CD4-positive, alpha-beta T cell treated with Interleukin-1 beta for 1 hour (primary cell): ENCODE measurements around the gene NSUN3.
"Not testable (repeated sequence)": the region's sequence is repeated elsewhere in the genome, so short reads cannot be mapped to it uniquely, and the experiment has no call there.

ENCODE experiments used
- DNase-seq, 2 donors: peaks; one replicate each; pipeline ENCODE4 v3.0.0-alpha.2; 2020 to 2022

NSUN3 gene

DNA sequence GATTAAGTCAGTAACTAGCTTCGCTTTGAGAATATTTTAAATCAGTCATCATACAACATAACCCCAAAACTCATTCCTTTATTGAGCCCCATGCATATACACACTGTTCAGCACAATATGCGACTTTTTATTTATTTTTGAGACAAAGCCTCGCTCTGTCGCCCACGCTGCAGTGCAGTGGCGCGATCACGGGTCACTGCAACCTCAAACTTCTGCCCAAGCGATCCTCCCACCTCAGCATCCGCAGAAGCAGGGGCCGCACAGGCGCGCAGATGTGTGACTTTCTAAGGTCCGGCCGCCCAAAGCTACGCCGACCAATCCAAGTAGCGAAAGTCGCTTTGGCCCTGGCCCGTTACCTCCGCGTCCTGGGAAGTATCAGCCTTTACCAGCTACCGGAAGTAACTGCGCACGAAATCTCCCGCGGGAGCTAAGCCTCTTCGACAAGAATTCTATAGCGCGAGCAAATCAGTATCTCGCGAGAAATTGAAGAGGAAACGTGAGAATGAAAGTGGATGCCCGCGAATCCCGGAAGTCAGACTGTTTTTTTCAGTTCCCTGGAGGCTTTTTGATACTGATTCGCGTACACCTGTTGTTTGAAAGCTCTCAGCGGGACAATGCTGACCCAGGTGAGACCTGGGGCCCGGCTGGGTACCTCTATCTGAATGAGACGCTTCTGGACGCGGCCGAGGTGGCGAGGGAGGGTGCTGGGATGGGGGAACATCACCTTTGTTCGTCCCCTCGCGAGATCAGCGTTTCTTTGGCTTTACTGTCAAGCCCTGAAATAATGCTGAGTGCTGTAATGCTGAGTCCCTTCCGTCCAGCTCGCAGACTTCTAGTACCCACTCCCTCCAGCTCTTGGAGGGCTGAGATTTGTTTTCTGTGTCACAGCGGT lies at the start of gene NSUN3, which contains the start of gene DHFR2:
Gene NSUN3 (plus strand): TSS at position 549 of the 892 bp plus-strand sequence. CDS start 66 bp downstream, at position 615.
Gene DHFR2 (minus strand): TSS at position 404 of the 892 bp plus-strand sequence. CDS start 1,405 bp downstream, outside the sequence.
- DNase-seq = peak; percentile 87 to 91

- DNase-seq = no peak
Measured at GRCh38 chr3:94015025-94015424, 47.8 kb upstream of the NSUN3 start.

- DNase-seq = no peak
Measured at GRCh38 chr3:94019659-94020058, 43.2 kb upstream of the NSUN3 start.

GRCh38 chr3:94020293-94020692 lies 42.6 kb upstream of the NSUN3 start:
- no peak for DNase-seq

GRCh38 chr3:94024385-94024784 lies 38.5 kb upstream of the NSUN3 start:
- DNase-seq = no peak

DNA sequence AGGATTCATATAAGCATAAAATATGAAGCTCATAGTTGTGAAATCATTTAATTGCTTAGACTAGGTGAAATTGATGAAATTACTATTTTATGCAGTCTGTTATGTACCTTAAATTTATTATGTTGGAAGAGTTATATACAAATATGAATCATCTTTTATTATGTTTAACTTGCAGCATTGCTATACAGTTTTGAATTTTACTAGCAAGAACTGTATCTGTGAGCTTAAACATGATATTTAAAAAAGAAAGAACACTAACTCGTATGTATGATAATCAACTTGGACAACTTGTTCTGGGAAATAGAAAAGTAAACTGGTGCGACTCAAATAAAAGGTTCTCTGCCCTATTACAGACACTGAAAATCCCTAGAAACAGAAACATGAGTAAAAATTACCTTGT lies 36.2 kb upstream of the NSUN3 start:
- no peak for DNase-seq

- no peak for DNase-seq
Measured at GRCh38 chr3:94028093-94028837, 34.6 kb upstream of the NSUN3 start, which contains the start of gene STX19. TSS of gene STX19 (minus strand) at chr3:94028597. CDS start at chr3:94015269, 13,328 bp downstream.

- peak in 1 of 2 donors; percentile 18 for DNase-seq
Measured at GRCh38 chr3:94036909-94037507, 25.9 kb upstream of the NSUN3 start.

GRCh38 chr3:94043285-94043684 lies 19.6 kb upstream of the NSUN3 start:
- no peak for DNase-seq

DNA sequence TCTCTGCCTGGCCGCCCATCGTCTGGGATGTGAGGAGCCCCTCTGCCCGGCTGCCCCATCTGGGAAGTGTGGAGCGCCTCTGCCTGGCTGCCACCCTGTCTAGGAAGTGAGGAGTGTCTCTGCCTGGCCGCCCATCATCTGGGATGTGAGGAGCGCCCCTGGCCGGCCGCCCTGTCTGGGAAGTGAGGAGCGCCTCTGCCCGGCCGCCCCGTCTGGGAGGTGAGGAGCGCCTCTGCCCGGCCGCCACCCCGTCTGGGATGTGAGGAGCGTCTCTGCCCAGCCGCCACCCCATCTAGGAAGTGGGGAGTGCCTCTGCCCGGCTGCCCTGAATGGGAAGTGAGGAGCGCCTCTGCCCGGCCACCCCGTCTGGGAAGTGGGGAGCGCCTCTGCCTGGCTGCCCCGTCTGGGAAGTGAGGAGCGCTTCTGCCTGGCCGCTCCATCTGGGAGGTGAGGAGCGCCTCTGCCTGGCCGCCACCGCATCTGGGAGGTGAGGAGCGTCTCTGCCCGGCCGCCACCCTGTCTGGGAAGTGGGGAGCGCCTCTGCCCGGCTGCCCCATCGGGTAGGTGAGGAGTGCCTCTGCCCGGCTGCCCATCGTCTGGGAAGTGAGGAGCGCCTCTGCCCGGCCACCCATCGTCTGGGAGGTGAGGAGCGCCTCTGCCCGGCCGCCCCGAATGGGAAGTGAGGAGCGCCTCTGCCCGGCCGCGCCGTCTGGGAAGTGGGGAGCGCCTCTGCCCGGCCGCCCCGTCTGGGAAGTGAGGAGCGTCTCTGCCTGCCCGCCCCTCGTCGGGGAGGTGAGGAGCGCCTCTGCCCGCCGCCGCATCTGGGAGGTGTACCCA lies 18.5 kb upstream of the NSUN3 start:
- not testable (repeated sequence) for DNase-seq

DNA sequence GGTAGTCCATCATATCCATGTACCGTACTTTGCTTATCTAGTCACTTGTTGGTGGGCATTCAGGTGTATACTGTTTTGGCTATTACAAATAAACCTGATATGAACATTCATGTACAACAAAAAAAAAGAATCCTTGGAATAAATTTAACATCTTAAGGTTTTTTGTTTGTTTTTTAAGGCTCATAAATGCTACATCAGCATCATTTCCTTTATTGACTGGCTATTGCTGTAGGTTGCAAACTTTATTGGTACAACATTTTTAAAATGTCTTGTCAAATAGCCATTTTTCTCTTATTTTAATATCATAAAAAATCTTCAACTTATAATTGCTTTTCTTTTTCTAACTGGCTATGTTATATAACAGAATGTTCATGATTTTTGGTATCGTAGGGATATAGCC lies 16.3 kb upstream of the NSUN3 start:
- no peak for DNase-seq

DNA sequence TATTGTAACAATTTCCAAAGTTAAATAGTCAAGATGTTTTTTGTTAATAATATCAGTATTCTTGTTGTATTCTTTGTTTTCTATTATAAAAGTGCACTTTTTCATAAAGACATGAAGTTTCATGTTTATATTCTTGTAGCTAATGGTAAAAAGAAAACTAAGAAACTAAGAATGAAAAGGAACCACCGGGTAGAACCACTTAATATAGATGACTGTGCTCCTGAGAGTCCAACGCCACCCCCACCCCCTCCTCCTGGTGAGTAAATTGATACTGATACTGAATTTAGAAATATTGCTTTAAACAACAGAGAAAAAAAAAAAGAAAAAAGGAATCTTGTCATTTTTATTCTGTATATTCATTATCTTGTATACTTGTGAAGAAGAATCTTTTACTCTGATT lies 13.6 kb upstream of the NSUN3 start:
- DNase-seq = no peak

GRCh38 chr3:94050546-94050945 lies 12.3 kb upstream of the NSUN3 start:
- DNase-seq = no peak

- no peak for DNase-seq
Measured at GRCh38 chr3:94061297-94061696, 1.6 kb upstream of the NSUN3 start.

DNA sequence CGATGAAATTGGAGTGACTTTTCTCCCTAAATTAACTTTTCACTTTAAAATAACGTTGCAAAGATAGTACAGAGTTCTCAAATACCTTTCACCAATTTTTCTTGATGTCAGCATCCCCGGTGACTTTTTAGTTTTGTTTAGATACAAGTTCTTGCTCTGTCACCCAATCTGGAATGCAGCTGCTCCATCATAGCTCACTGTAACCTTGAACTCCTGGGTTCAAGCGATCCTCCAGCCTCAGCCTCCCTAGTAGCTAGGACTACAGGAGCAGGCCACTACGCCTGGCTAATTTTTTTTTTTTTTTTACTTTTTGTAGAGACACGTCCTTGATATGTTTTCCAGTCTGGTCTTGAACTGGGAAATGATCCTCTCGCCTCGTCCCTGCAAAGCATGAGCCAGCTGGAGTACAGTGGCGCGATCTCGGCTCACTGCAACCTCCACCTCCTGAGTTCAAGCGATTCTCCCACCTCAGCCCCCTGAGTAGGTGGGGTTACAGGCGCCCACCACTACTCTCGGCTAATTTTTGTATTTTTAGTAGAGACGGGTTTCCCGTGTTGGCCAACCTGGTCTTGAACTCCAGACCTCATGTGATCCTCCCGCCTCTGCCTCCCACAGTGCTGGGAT lies 747 bp downstream of the NSUN3 start:
- DNase-seq = no peak

DNA sequence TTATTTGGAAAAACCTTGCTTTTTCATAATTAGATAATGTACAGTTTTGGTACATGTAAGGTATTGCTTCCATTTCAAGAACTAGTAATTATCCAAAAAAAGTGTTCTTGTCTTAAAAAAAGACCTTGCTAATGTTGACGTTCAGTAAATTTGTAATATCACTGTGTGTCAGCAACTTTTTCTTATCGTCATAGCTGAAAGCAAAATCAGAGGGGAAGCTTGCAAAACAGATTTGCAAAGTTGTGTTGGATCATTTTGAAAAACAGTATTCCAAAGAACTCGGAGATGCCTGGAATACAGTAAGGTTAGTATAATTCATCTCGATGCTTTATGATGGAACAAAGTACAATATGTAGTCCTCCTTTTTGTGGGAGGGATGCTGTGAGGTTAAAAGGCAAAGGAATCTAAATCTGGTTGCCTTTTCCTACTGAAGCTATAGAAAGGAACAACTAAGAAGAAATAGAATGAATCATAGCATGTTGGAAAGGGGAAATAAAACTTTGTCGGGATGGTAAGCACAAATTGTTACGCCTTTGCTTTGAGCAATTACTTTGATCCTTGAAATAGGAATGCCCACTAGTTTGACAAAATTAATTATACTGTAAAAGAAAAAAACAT lies 1.5 kb downstream of the NSUN3 start:
- DNase-seq = no peak

- no peak for DNase-seq
Measured at GRCh38 chr3:94065122-94065521, 2.3 kb downstream of the NSUN3 start.

DNA sequence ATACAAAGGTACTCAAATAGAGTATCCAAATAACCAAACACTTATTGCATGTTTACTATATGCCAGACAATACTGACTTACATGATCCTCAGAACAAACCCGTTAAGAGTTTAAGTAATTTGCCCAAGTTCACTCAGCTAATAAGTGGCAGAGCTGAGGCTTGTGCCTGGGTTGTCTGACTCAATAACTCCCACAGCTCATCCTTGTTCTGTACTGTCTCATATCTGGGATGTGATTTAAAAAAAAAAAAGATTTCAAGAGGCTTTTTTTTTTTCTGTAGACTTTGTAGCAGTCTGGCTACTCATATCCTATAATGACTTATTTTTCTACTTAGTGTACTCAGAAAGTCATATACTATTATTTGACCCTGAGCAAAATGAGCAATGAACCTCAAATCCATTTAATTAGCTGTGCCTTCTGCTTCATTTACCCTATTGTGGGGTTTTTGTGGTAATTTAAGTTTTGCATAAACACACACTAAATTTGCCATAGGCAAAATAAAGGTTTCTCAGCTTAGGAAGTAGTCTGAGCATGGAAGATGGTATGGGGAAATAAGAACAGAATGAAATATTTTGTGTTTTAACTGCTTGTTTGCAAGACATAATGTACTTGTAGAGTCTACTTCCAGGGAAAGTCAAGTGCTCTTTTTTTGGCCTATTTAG lies 3.1 kb downstream of the NSUN3 start:
- DNase-seq = no peak

- no peak for DNase-seq
Measured at GRCh38 chr3:94066506-94067500, 3.9 kb downstream of the NSUN3 start.
